IMR-90 (cell line): ENCODE results near the gene GAD2. TPM values are rescaled to one million over a fixed set of nuclear protein-coding genes. Genes with fewer than 3 reads are reported as not detected.

ENCODE experiments used
- ATAC-seq: fragments of 200-7000 bp; cut with Tn5 transposase; 2 replicates; pipeline ENCODE4 v1.9.1; 2020; ENCODE audit warnings: low read depth, mild to moderate bottlenecking, moderate library complexity
- BruUV-seq: library from RNA; stranded (reverse); fragments of 400-500 nt; replicated peaks from 2 replicates; lab custom pipeline; 2021; lab: Mats Ljungman, UMichigan
- CTCF ChIA-PET: fragments of 300-600 bp; formaldehyde crosslinking; extraction: SDS; loops from one replicate; lab custom pipeline; 2021; ENCODE audit warnings: antibody characterized with exemption; lab: Yijun Ruan, JAX
- POLR2A ChIA-PET: fragments of 300-600 bp; sonication (Branson Sonifier 250); formaldehyde crosslinking; loops from one replicate; lab custom pipeline; 2022; ENCODE audit warnings: antibody characterized with exemption; ENCODE audit not compliant: unreplicated experiment; lab: Charles Lee
- DNase-seq: peaks from one replicate; pipeline ENCODE4 v3.0.0; 2013
- H2AFZ ChIP-seq: replicated peaks from 2 replicates; pipeline ENCODE3; 2013; ENCODE audit warnings: low read length, mild to moderate bottlenecking; ENCODE audit not compliant: poor library complexity
- H2AK5ac ChIP-seq: 2 replicates; pipeline ENCODE4 v1.6.1; 2013; ENCODE audit warnings: low read depth, low read length, inconsistent platforms
- H2AK9ac ChIP-seq: replicated peaks from 2 replicates; pipeline ENCODE3; 2013; ENCODE audit warnings: mild to moderate bottlenecking, low read depth, low read length, moderate library complexity; ENCODE audit not compliant: poor library complexity
- H2BK120ac ChIP-seq: 2 replicates; pipeline ENCODE4 v1.6.1; 2013; ENCODE audit warnings: low read depth, low read length, inconsistent platforms
- H2BK15ac ChIP-seq: 3 replicates; pipeline ENCODE4 v1.6.1; 2013; ENCODE audit warnings: low read depth, low read length, inconsistent platforms
- H2BK20ac ChIP-seq: 2 replicates; pipeline ENCODE4 v1.6.1; 2013; ENCODE audit warnings: low read depth, mild to moderate bottlenecking, inconsistent platforms, low read length, moderate library complexity
- H2BK5ac ChIP-seq: 2 replicates; pipeline ENCODE4 v1.6.1; 2013; ENCODE audit warnings: mild to moderate bottlenecking, low read depth, low read length, inconsistent platforms; ENCODE audit not compliant: poor library complexity, severe bottlenecking
- H3K14ac ChIP-seq: replicated peaks from 2 replicates; pipeline ENCODE4 v1.6.1; 2013; ENCODE audit warnings: low read depth, low read length, inconsistent platforms
- H3K18ac ChIP-seq: 2 replicates; pipeline ENCODE4 v1.6.1; 2013; ENCODE audit warnings: low read depth, low read length, control low read depth
- H3K23ac ChIP-seq: 2 replicates; pipeline ENCODE4 v1.6.1; 2013; ENCODE audit warnings: low read depth, low read length, inconsistent platforms
- H3K27ac ChIP-seq: 2 replicates; pipeline ENCODE4 v1.5.1; 2013; ENCODE audit warnings: mild to moderate bottlenecking, control low read depth, low read length; ENCODE audit not compliant: insufficient read depth
- H3K27me3 ChIP-seq: 2 replicates; pipeline ENCODE4 v1.6.1; 2013; ENCODE audit warnings: low read length; ENCODE audit not compliant: control insufficient read depth, insufficient read depth
- H3K36me3 ChIP-seq: 2 replicates; pipeline ENCODE4 v1.6.1; 2013; ENCODE audit warnings: low read length, mixed read lengths; ENCODE audit not compliant: control insufficient read depth, insufficient read depth
- H3K4ac ChIP-seq: 2 replicates; pipeline ENCODE4 v1.6.1; 2013; ENCODE audit warnings: low read depth, low read length, inconsistent platforms
- H3K4me1 ChIP-seq: 2 replicates; pipeline ENCODE4 v1.6.1; 2013; ENCODE audit warnings: low read length, mixed read lengths; ENCODE audit not compliant: control insufficient read depth, insufficient read depth
- H3K4me2 ChIP-seq: 2 replicates; pipeline ENCODE4 v1.6.1; 2013; ENCODE audit warnings: low read depth, mild to moderate bottlenecking, control low read depth, low read length, moderate library complexity
- H3K4me3 ChIP-seq: 2 replicates; pipeline ENCODE4 v1.5.1; 2013; ENCODE audit warnings: low read depth, mild to moderate bottlenecking, control low read depth, low read length, moderate library complexity; ENCODE audit not compliant: insufficient read depth
- H3K56ac ChIP-seq: 2 replicates; pipeline ENCODE4 v1.6.1; 2013; ENCODE audit warnings: low read length, inconsistent platforms; ENCODE audit not compliant: insufficient read depth; ENCODE audit errors: extremely low read depth
- H3K79me1 ChIP-seq, 2 experiments: 2 replicates each; pipeline ENCODE4 v1.6.1; 2013; ENCODE audit warnings: low read length in 2 of 2, inconsistent platforms in 1 of 2, low read depth in 1 of 2
- H3K9ac ChIP-seq: 2 replicates; pipeline ENCODE4 v1.6.1; 2013; ENCODE audit warnings: low read depth, low read length, control low read depth
- H3K9me1 ChIP-seq: 2 replicates; pipeline ENCODE4 v1.6.1; 2013; ENCODE audit warnings: low read length, inconsistent platforms; ENCODE audit not compliant: insufficient read depth
- H3K9me3 ChIP-seq: 2 replicates; pipeline ENCODE4 v1.6.1; 2013; ENCODE audit warnings: low read length; ENCODE audit not compliant: control insufficient read depth, insufficient read depth
- H4K20me1 ChIP-seq: 2 replicates; pipeline ENCODE4 v1.6.1; 2013; ENCODE audit warnings: low read length, inconsistent platforms; ENCODE audit not compliant: insufficient read depth
- H4K5ac ChIP-seq: 2 replicates; pipeline ENCODE4 v1.6.1; 2013; ENCODE audit warnings: mild to moderate bottlenecking, low read depth, low read length, control low read depth
- H4K8ac ChIP-seq, 2 experiments: 2 replicates each; pipeline ENCODE4 v1.6.1; 2013; ENCODE audit warnings: low read depth in 2 of 2, low read length in 2 of 2, control low read depth in 1 of 2, inconsistent platforms in 1 of 2
- H4K91ac ChIP-seq: 2 replicates; pipeline ENCODE4 v1.6.1; 2013; ENCODE audit warnings: low read depth, low read length, inconsistent platforms; ENCODE audit not compliant: insufficient read depth
- MAFK ChIP-seq: IDR thresholded peaks from 2 replicates; pipeline ENCODE4 v1.6.1; 2012; ENCODE audit warnings: low read depth, low read length, improper control_type of control experiment
- RAD21 ChIP-seq: IDR thresholded peaks from 2 replicates; pipeline ENCODE4 v1.6.1; 2012; ENCODE audit warnings: low read length, improper control_type of control experiment
- WGBS, 2 experiments: methylation state at CpG; one replicate each; pipeline versions ENCODE4 v1.1.5 to v1.1.7; 2013; ENCODE audit warnings: missing lambda C conversion rate in 2 of 2; ENCODE audit not compliant: insufficient read length in 1 of 2; ENCODE audit errors: extremely low coverage in 2 of 2; 5-methylcytosine and 5-hydroxymethylcytosine counted together
- dilution Hi-C: fragments of 300-500 bp; cut with HindIII; formaldehyde crosslinking; loops from one replicate; pipeline ENCODE4 v1.14.3; 2018; ENCODE audit warnings: low sequenced_read_pairs; ENCODE audit not compliant: unreplicated experiment
- in situ Hi-C: fragments of 300-500 bp; cut with MboI; formaldehyde crosslinking; loops from 3 replicates; pipeline ENCODE4 v1.14.3; 2019; ENCODE audit warnings: low sequenced_read_pairs, inconsistent platforms, mixed read lengths
- intact Hi-C: fragments of 100-400 bp; cut with micrococcal nuclease; formaldehyde crosslinking; loops from 2 replicates; pipeline ENCODE4 v1.10.0; 2022
- polyA plus RNA-seq, 3 experiments: library from polyadenylated mRNA; depleted of rRNA; stranded (reverse); fragments of >200 nt; gene quantifications; 2 replicates each; pipeline ENCODE4 v1.2.3, GENCODE V29; 2012; ENCODE audit warnings: low replicate concordance in 1 of 3
- total RNA-seq: library from RNA; depleted of rRNA; stranded (reverse); fragments of >200 nt; gene quantifications from 2 replicates; pipeline ENCODE4 v1.2.3, GENCODE V29; 2012

GAD2 gene
- total and polyA plus RNA-seq, 2 of the 4 experiments (the other 2 are of a cell fraction): not detected

DNA sequence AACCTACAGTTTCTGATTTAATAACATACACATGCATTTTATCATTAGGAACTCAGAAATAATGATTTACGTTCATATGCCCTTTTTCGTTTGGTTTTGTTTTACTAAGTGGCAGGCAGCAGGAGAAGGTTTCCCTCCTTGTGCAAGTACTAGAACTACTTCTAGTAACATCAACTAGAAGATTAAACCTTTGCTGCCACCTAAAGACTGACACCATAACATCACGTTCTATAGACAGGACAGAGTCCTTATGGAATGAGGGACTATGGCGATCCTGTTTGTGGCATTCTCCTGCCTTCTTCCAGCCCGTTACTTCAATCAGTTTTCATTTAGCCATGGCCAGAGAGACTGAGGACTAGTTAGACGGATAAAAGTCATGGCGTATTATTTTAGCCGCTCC lies 53.2 kb downstream of the GAD2 start:
- no peaks in the 10 kb centered on the region for H4K20me1 ChIP-seq
- CTCF ChIA-PET: no interaction called here
- H4K91ac ChIP-seq: no peak overlapping the region
- H3K14ac ChIP-seq: no peak overlapping the region
- H2BK120ac ChIP-seq: no peak overlapping the region
- no peak overlapping the region for H4K5ac ChIP-seq
- no peaks in the 10 kb centered on the region for H3K79me1 ChIP-seq
- no peak for TF ChIP-seq MAFK
- no peak for TF ChIP-seq RAD21
- no TSS peak for BruUV-seq
- ATAC-seq: no peak
- no peaks in the 10 kb centered on the region for H3K9me1 ChIP-seq
- H3K9me3 ChIP-seq: peaks cover 12% of the 10 kb centered on the region; the same call in 1 of the 2 replicates
- H3K27me3 ChIP-seq: no peaks in the 10 kb centered on the region
- no peak overlapping the region for H2BK5ac ChIP-seq
- no peaks in the 10 kb centered on the region for H3K36me3 ChIP-seq
- no peak overlapping the region for H3K27ac ChIP-seq
- no peak overlapping the region for H2BK15ac ChIP-seq
- no peak overlapping the region for H3K56ac ChIP-seq
- no peak overlapping the region for H3K4me2 ChIP-seq
- no peak overlapping the region for H2BK20ac ChIP-seq
- POLR2A ChIA-PET: no interaction called here
- H3K23ac ChIP-seq: no peak overlapping the region
- H3K4ac ChIP-seq: no peak overlapping the region
- no peak overlapping the region for H2AFZ ChIP-seq
- no peak overlapping the region for H2AK9ac ChIP-seq
- H3K4me3 ChIP-seq: no peak overlapping the region
- in situ Hi-C loops (no loop called here), dilution Hi-C loops (no loop called here), intact Hi-C loops (no loop called here)
- WGBS, 2 experiments: no CpG with 5 or more reads among the region's 8 CpGs
- no peak overlapping the region for H4K8ac ChIP-seq
- no peaks in the 10 kb centered on the region for H3K4me1 ChIP-seq
- H2AK5ac ChIP-seq: no peak overlapping the region
- no peak overlapping the region for H3K18ac ChIP-seq
- no peak overlapping the region for H3K9ac ChIP-seq
- DNase-seq: no peak
